ENCODE results near the gene FRMPD2.
"Not testable (repeated sequence)": the region's sequence is repeated elsewhere in the genome, so short reads cannot be mapped to it uniquely, and the experiment has no call there.

The FRMPD2 gene

GRCh38 chr10:48251525-48252353 is 22.8 kb downstream of the FRMPD2 start:
- peak; percentile 77 for DNase-seq

- peak; percentile 36 for DNase-seq
These were observed 23.4 kb downstream of the FRMPD2 start for GRCh38 chr10:48251152-48251524.

GRCh38 chr10:48249763-48250351 is 24.6 kb downstream of the FRMPD2 start:
- DNase-seq, result no peak

GRCh38 chr10:48249004-48249762 is 25.3 kb downstream of the FRMPD2 start:
- DNase-seq, result no peak

- no peak for DNase-seq
These were observed 26.0 kb downstream of the FRMPD2 start for GRCh38 chr10:48248462-48248861.

GRCh38 chr10:48247680-48248079 is 26.8 kb downstream of the FRMPD2 start:
- DNase-seq, result no peak

GRCh38 chr10:48246501-48246900 is 28.0 kb downstream of the FRMPD2 start:
- no peak for DNase-seq

GRCh38 chr10:48245977-48246376 is 28.5 kb downstream of the FRMPD2 start:
- DNase-seq, result no peak

GRCh38 chr10:48243921-48244320 is 30.6 kb downstream of the FRMPD2 start:
- DNase-seq, result not testable (repeated sequence)

GRCh38 chr10:48243487-48243886 is 31.0 kb downstream of the FRMPD2 start:
- DNase-seq, result no peak

- no peak for DNase-seq
These were observed 32.2 kb downstream of the FRMPD2 start for GRCh38 chr10:48242171-48242904.

- DNase-seq, result no peak
These were observed 33.2 kb downstream of the FRMPD2 start for GRCh38 chr10:48241332-48241731.

GRCh38 chr10:48240196-48240595 is 34.3 kb downstream of the FRMPD2 start:
- no peak for DNase-seq

- DNase-seq, result no peak
These were observed 34.9 kb downstream of the FRMPD2 start for GRCh38 chr10:48239618-48240017.

GRCh38 chr10:48238826-48239520 is 35.5 kb downstream of the FRMPD2 start:
- no peak for DNase-seq

- no peak for DNase-seq
These were observed 36.9 kb downstream of the FRMPD2 start for GRCh38 chr10:48237259-48238250.

- no peak for DNase-seq
These were observed 38.3 kb downstream of the FRMPD2 start for GRCh38 chr10:48236199-48236621.

- DNase-seq, result no peak
These were observed 39.0 kb downstream of the FRMPD2 start for GRCh38 chr10:48235501-48235900.

GRCh38 chr10:48234787-48235186 is 39.7 kb downstream of the FRMPD2 start:
- no peak for DNase-seq

- no peak for DNase-seq
These were observed 40.2 kb downstream of the FRMPD2 start for GRCh38 chr10:48234295-48234694.

GRCh38 chr10:48233559-48234005 is 40.9 kb downstream of the FRMPD2 start:
- DNase-seq, result no peak
